HepG2 (cell line): Measurements from ENCODE around the gene ZNF780B. TPM values are rescaled to one million over a fixed set of nuclear protein-coding genes. Genes with fewer than 3 reads are reported as not detected.

Experiments
- ATAC-seq: fragments of 200-7000 bp; cut with Tn5 transposase; 3 replicates; pipeline ENCODE4 v1.9.1; 2020; ENCODE audit warnings: mild to moderate bottlenecking, moderate library complexity
- BruUV-seq: library from RNA; stranded (reverse); fragments of 400-500 nt; replicated peaks from 2 replicates; lab custom pipeline; 2021; lab: Mats Ljungman, UMichigan
- CTCF ChIA-PET: fragments of 300-600 bp; formaldehyde crosslinking; extraction: SDS; loops from one replicate; lab custom pipeline; 2021; ENCODE audit warnings: low total read pairs, inconsistent platforms, low intra/inter-chr PET ratio; lab: Yijun Ruan, JAX
- POLR2A ChIA-PET: fragments of 350-600 bp; sonication (Branson Sonifier 250); formaldehyde crosslinking; loops from one replicate; lab custom pipeline; 2020; ENCODE audit warnings: antibody characterized with exemption, inconsistent platforms; lab: Yijun Ruan, JAX
- DNase-seq: peaks from one replicate; pipeline ENCODE4 v3.0.0-alpha.2; 2015; ENCODE audit warnings: low spot score
- FAIRE-seq: peaks from 3 replicates; lab custom pipeline; 2011; peaks lifted over from hg19 to GRCh38; lab: Jason Lieb, UNC
- H2AFZ ChIP-seq: one replicate; pipeline ENCODE4 v1.6.1; 2011; ENCODE audit warnings: low read length, inconsistent platforms
- H3K27ac ChIP-seq: fragments of 300-600 bp; 3 replicates; pipeline ENCODE4 v1.8.0; 2011; ENCODE audit warnings: mixed run types, mild to moderate bottlenecking, mixed read lengths, low read length, inconsistent platforms; ENCODE audit not compliant: insufficient read depth; ENCODE audit errors: extremely low read length
- H3K27me3 ChIP-seq, 2 experiments: fragments of 200-600 bp in 1 of 2; 2 replicates in 1 of 2; 3 replicates in 1 of 2; pipeline versions ENCODE4 v1.6.0 to v1.8.0; 2011; ENCODE audit warnings: low read length in 2 of 2, mild to moderate bottlenecking in 2 of 2, moderate library complexity in 2 of 2, inconsistent platforms in 1 of 2; ENCODE audit not compliant: insufficient read depth in 2 of 2, control insufficient read depth in 1 of 2
- H3K36me3 ChIP-seq, 2 experiments: fragments of 200-600 bp in 1 of 2; replicated peaks in 1 of 2; 2 replicates in 1 of 2; 3 replicates in 1 of 2; pipeline versions ENCODE4 v1.5.1 to v1.8.0; 2011; ENCODE audit warnings: low read length in 2 of 2, inconsistent platforms in 1 of 2; ENCODE audit not compliant: insufficient read depth in 2 of 2, control insufficient read depth in 1 of 2
- H3K4me1 ChIP-seq: 2 replicates; pipeline ENCODE4 v1.5.1; 2012; ENCODE audit warnings: low read length, inconsistent platforms; ENCODE audit not compliant: insufficient read depth
- H3K4me2 ChIP-seq: 2 replicates; pipeline ENCODE4 v1.6.0; 2011; ENCODE audit warnings: low read depth, low read length, inconsistent platforms
- H3K4me3 ChIP-seq, 3 experiments: fragments of 200-600 bp in 1 of 3; sonication (generic), shearing (Covaris generic) in 1 of 3; replicated peaks in 1 of 3; 2 replicates each; pipeline ENCODE4 v1.5.1; 2011 to 2016; ENCODE audit warnings: low read length in 3 of 3, inconsistent platforms in 2 of 3, low read depth in 2 of 3, mild to moderate bottlenecking in 2 of 3, control low read depth in 1 of 3, mixed read lengths in 1 of 3; ENCODE audit not compliant: insufficient read depth in 1 of 3
- H3K79me2 ChIP-seq: one replicate; pipeline ENCODE4 v1.6.1; 2011; ENCODE audit warnings: low read length, inconsistent platforms; ENCODE audit not compliant: insufficient read depth
- H3K9ac ChIP-seq: 2 replicates; pipeline ENCODE4 v1.6.0; 2011; ENCODE audit warnings: mild to moderate bottlenecking, low read depth, low read length, inconsistent platforms; ENCODE audit not compliant: insufficient read depth
- H3K9me3 ChIP-seq: 2 replicates; pipeline ENCODE4 v1.5.1; 2012; ENCODE audit warnings: mild to moderate bottlenecking, low read length
- H4K20me1 ChIP-seq: 2 replicates; pipeline ENCODE4 v1.6.0; 2011; ENCODE audit warnings: inconsistent platforms, mild to moderate bottlenecking, low read length, moderate library complexity; ENCODE audit not compliant: insufficient read depth
- CHD4 ChIP-seq: fragments of 200-600 bp; sonication (generic); IDR thresholded peaks from 2 replicates; pipeline ENCODE4 v1.7.0; 2017; ENCODE audit warnings: mild to moderate bottlenecking, low read length, borderline replicate concordance
- DR1 ChIP-seq: sonication (generic); formaldehyde crosslinking; IDR thresholded peaks from 2 replicates; pipeline ENCODE4 v1.8.0; 2021; ENCODE audit warnings: mild to moderate bottlenecking, missing genetic modification reagents, inconsistent platforms
- FOXK2 ChIP-seq: fragments of 450-650 bp; IDR thresholded peaks from 2 replicates; pipeline ENCODE4 v1.6.1; 2016
- FOXO4 ChIP-seq: sonication (generic); formaldehyde crosslinking; conservative IDR thresholded peaks from 2 replicates; pipeline ENCODE4 v1.8.1; 2023; ENCODE audit warnings: missing genetic modification reagents
- NR0B2 ChIP-seq: sonication (generic); formaldehyde crosslinking; IDR thresholded peaks from 2 replicates; pipeline ENCODE4 v1.4.0; 2020; ENCODE audit warnings: mild to moderate bottlenecking, missing genetic modification reagents
- ZNF276 ChIP-seq: sonication (generic); formaldehyde crosslinking; IDR thresholded peaks from 2 replicates; pipeline ENCODE4 v1.4.0; 2020; ENCODE audit warnings: mild to moderate bottlenecking, low read depth, missing genetic modification reagents
- ZNF441 ChIP-seq: sonication (generic); formaldehyde crosslinking; IDR thresholded peaks from 2 replicates; pipeline ENCODE4 v1.7.0; 2021; ENCODE audit warnings: missing genetic modification reagents, borderline replicate concordance
- whole genome bisulfite sequencing: methylation state at CpG from one replicate; pipeline ENCODE4 v1.1.6; 2017; ENCODE audit warnings: low lambda C conversion rate; 5-methylcytosine and 5-hydroxymethylcytosine counted together
- in situ Hi-C: cut with HindIII; loops from 2 replicates; pipeline ENCODE4 v1.10.0; 2017; ENCODE audit warnings: low pct_unique_long_range_greater_than_20kb; ENCODE audit not compliant: extremely low pct_ligation_motif_present
- intact Hi-C: fragments of 100-400 bp; cut with micrococcal nuclease; formaldehyde crosslinking; loops from one replicate; pipeline ENCODE4 v1.10.0; 2022; ENCODE audit not compliant: unreplicated experiment
- polyA plus RNA-seq, 8 experiments: library from polyadenylated mRNA; depleted of rRNA in 3 of 8; stranded (reverse) in 7 of 8; unstranded in 1 of 8; fragments of >200 nt; fragmentation: Illumina TruSeq in 4 of 8; extraction: Trizol in 4 of 8; gene quantifications; 2 replicates each; pipeline versions ENCODE4 v1.2.1 to v1.2.3, GENCODE V29; 2011 to 2016; ENCODE audit warnings: low read depth in 4 of 8, missing spikeins in 1 of 8, mixed read lengths in 1 of 8; ENCODE audit not compliant: insufficient read depth in 1 of 8
- total RNA-seq, 5 experiments: library from RNA; depleted of rRNA; stranded (reverse); fragments of >200 nt; fragmentation: Illumina TruSeq; extraction: Trizol; gene quantifications; 2 replicates each; pipeline ENCODE4 v1.2.3, GENCODE V29; 2016; ENCODE audit warnings: low read depth in 1 of 5

The ZNF780B gene
- total and polyA plus RNA-seq, 2 of the 13 experiments (the other 11 are each of a cell fraction or from before 2014, with no cell fraction given): 6.6 to 21.9 TPM

- no peak overlapping the region for H3K4me3 ChIP-seq
- H3K27ac ChIP-seq: no peak overlapping the region
- BruUV-seq: no TSS peak
- ChIA-PET CTCF (no interaction called here), POLR2A (no interaction called here)
- no peak overlapping the region for H2AFZ ChIP-seq
- H3K4me1 ChIP-seq: no peaks in the 10 kb centered on the region
- peaks cover 22 to 79% of the 10 kb centered on the region in 2 experiments for H3K36me3 ChIP-seq
- H3K27me3 ChIP-seq: no peaks in the 10 kb centered on the region
- DNase-seq (no peak), FAIRE-seq (no peak), ATAC-seq (no peak)
- intact Hi-C loops (no loop called here), in situ Hi-C loops (no loop called here)
- no peak overlapping the region for H3K4me2 ChIP-seq
- 100% methylated on average over 1 of the region's 1 CpG for WGBS
- peaks cover 3% of the 10 kb centered on the region for H3K79me2 ChIP-seq
- H3K9me3 ChIP-seq: no peaks in the 10 kb centered on the region
- no peak for TF ChIP-seq FOXK2
- TF ChIP-seq FOXO4 (CRISPR knock-in tag): no peak
- TF ChIP-seq ZNF276: no peak
- TF ChIP-seq DR1: no peak
- TF ChIP-seq CHD4: no peak
- no peak for TF ChIP-seq NR0B2 (CRISPR knock-in tag)
- no peak for TF ChIP-seq ZNF441 (CRISPR knock-in tag)
- TF ChIP-seq, all 625 proteins: peak for 0
- H3K9ac ChIP-seq: no peak overlapping the region
- no peaks in the 10 kb centered on the region for H4K20me1 ChIP-seq
Measured at GRCh38 chr19:40078377-40078776, 22.3 kb upstream of the ZNF780B start.
